Measurements from ENCODE around the gene ZNF540. TPM values are rescaled to one million over a fixed set of nuclear protein-coding genes. Genes with fewer than 3 reads are reported as not detected.

Gene ZNF540
- total and polyA plus RNA-seq, 2 of the 8 experiments (the other 6 are each of a cell fraction or from before 2014, with no cell fraction given), result 0.15 to 0.17 TPM

DNA sequence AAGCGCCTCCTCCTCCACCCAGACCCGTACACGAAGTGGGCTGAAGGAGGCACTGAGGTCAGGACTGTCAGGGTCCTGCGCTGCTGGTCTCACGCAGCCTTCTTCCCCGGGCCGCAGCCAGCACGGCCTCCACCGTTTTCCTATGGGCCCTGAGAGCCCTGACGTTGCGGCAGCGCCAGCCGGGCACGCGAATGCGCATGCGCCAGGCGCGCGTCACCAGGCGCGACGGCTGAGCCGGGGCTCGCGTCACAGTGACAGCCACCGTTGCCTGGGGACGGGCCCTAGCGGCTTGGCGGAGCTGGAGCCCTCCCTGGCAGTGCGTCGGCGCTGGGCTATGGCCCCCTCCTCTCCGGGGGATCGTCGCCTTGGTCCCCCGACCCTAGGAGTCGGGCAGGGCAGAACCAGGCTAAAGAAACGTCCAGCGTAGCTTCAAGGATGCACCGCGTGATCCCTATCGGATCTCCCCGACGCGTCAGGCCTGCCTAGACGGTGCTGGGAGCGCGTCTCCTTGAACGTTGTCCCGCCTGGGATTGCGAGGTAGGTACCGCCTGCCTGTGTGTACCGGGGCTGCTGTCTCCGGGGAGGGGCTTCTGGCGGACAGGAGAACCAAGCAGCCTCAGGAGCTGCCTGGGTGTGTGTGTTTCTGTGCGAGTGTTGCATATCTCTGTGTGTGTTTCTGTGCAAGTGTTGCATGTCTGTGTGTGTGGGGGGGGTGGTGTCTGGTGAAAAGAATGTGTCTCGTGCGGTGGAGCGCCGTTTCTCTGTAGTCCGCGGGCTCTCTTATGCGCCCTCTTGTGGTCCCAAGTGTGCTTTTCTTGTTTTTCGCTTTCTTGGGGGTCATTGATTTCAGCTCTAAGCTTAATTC lies 43.3 kb upstream of the ZNF540 start:
- no peak for FAIRE-seq

More for the DNA sequence above, 43.3 kb upstream of the ZNF540 start:
- ChIA-PET POLR2A (ENCODE audit: partially characterized antibody) (no interaction called here), CTCF (ENCODE audit: partially characterized antibody) (interaction anchor here (0.7 to 1.4 kb wide), 2 partner anchors 16 to 32 kb away, joined by 3 read pairs; no protein-coding TSS in a partner anchor)
- no peak overlapping the region for H3K14ac ChIP-seq (ENCODE audit: insufficient read length)
- WGBS, 2 experiments (ENCODE audit: extremely low coverage in 1 of 2, insufficient coverage in 1 of 2, insufficient read length in 1 of 2, insufficient replicate concordance in 2 of 2, low coverage in 1 of 2, low lambda C conversion rate in 2 of 2, missing lambda C conversion rate in 1 of 2), result 93% methylated on average over 65 of the region's 65 CpGs; no CpG with 5 or more reads in 1 of the 2 experiments
- no peak overlapping the region for H3K56ac ChIP-seq (replicated peaks; ENCODE audit: insufficient read length, low read depth, low read length)
- H2BK120ac ChIP-seq (replicated peaks; ENCODE audit: low read depth, low read length), result no peak overlapping the region
- H2AK5ac ChIP-seq (ENCODE audit: low read depth, low read length), result no peak overlapping the region
- no peak for DNase-seq (ENCODE audit: low read depth in 1 of 2, low spot score in 2 of 2)
- H3K4me1 ChIP-seq (replicated peaks in 1 of 4; ENCODE audit: control insufficient read depth in 3 of 4, insufficient read depth in 4 of 4, low read length in 3 of 4), result peaks cover 0 to 5% (median 0%) of the 10 kb centered on the region in 4 experiments; a peak in 1 of 7 replicates
- no peaks in the 10 kb centered on the region for H4K20me1 ChIP-seq (replicated peaks in 1 of 2; ENCODE audit: control insufficient read depth in 1 of 2, insufficient read depth in 2 of 2, low read length in 2 of 2)
- no peak overlapping the region for H2BK20ac ChIP-seq (ENCODE audit: low read length)
- H3K18ac ChIP-seq (ENCODE audit: extremely low read depth, low read length), result no peak overlapping the region
- no peak overlapping the region for H3K4ac ChIP-seq (replicated peaks; ENCODE audit: insufficient read length, low read depth, low read length)
- H4K91ac ChIP-seq (replicated peaks; ENCODE audit: insufficient read length, low read length), result no peak overlapping the region
- H3K79me2 ChIP-seq (ENCODE audit: control insufficient read depth in 1 of 2, insufficient read depth in 2 of 2, low read length in 2 of 2), result no peaks in the 10 kb centered on the region
- H3K9ac ChIP-seq (replicated peaks in 1 of 4; ENCODE audit: extremely low read depth in 1 of 4, low read depth in 3 of 4, low read length in 3 of 4), result no peak overlapping the region
- no peaks in the 10 kb centered on the region for H3K79me1 ChIP-seq (ENCODE audit: low read depth, low read length)
- H3K27ac ChIP-seq (ENCODE audit: low read depth, low read length), result no peak overlapping the region
- H2BK5ac ChIP-seq (ENCODE audit: low read depth, low read length), result no peak overlapping the region
- H3K23ac ChIP-seq (ENCODE audit: insufficient read length), result no peak overlapping the region
- H4K5ac ChIP-seq (ENCODE audit: insufficient read length, low read depth, low read length), result peak overlapping the region; percentile 37
- no peaks in the 10 kb centered on the region for H3K27me3 ChIP-seq (replicated peaks in 1 of 4; ENCODE audit: control insufficient read depth in 3 of 4, extremely low read depth in 1 of 4, insufficient read depth in 3 of 4, low read length in 3 of 4)
- peaks cover 42 to 65% of the 10 kb centered on the region in 2 experiments for H3K9me3 ChIP-seq (ENCODE audit: insufficient read depth in 2 of 2, low read depth in 1 of 2, low read length in 1 of 2)
- H3K23me2 ChIP-seq (ENCODE audit: low read depth, low read length), result no peaks in the 10 kb centered on the region
- H3K4me3 ChIP-seq (ENCODE audit: extremely low read depth in 1 of 4, insufficient read depth in 2 of 4, low read depth in 3 of 4, low read length in 4 of 4), result peak overlapping the region in 1 of 4 experiments; percentile 16; a peak in 1 of 8 replicates
- H3K36me3 ChIP-seq (ENCODE audit: control insufficient read depth in 2 of 4, insufficient read depth in 4 of 4, low read length in 3 of 4), result peaks cover 0 to 3% (median 0%) of the 10 kb centered on the region in 4 experiments; a peak in 2 of 8 replicates
- no peak overlapping the region for H3K4me2 ChIP-seq (ENCODE audit: insufficient read depth in 1 of 2, low read depth in 2 of 2, low read length in 2 of 2)
- H2AFZ ChIP-seq (ENCODE audit: low read length), result no peak overlapping the region
- H4K8ac ChIP-seq (ENCODE audit: extremely low read depth, insufficient read depth, low read length), result no peak overlapping the region; the same call in 1 of the 2 replicates
- no peak overlapping the region for H2BK15ac ChIP-seq (ENCODE audit: low read length)
- TF ChIP-seq SUZ12 (IDR thresholded peaks at IDR 0.05; ENCODE audit: low read length) (no peak), RAD21 (IDR thresholded peaks at IDR 0.05 in 1 of 2, conservative IDR thresholded peaks at IDR 0.05 in 1 of 2; ENCODE audit: low read depth in 2 of 2, low read length in 2 of 2) (peak; percentile 11 to 20; a peak in 3 of 4 replicates), TBP (IDR thresholded peaks at IDR 0.05; ENCODE audit: low read depth, low read length) (no peak), SIX5 (IDR thresholded peaks at IDR 0.05; ENCODE audit: low read depth, low read length) (no peak)
- H2BK12ac ChIP-seq (ENCODE audit: low read depth, low read length), result no peak overlapping the region

All from H1 (cell line).